GM23248 (cell line): Measurements from ENCODE around the gene CLIC6.

Experiments used
- EZH2 ChIP-seq: fragments of 200-600 bp; sonication (generic); IDR thresholded peaks from 2 replicates; pipeline ENCODE4 v1.6.1; 2018; ENCODE audit warnings: antibody characterized with exemption, mild to moderate bottlenecking; ENCODE audit not compliant: insufficient read depth, poor library complexity, severe bottlenecking
- EZH2phosphoT487 ChIP-seq: fragments of 200-600 bp; sonication (generic); IDR thresholded peaks from 2 replicates; pipeline ENCODE4 v1.6.1; 2018; ENCODE audit warnings: antibody characterized with exemption, moderate library complexity, mild to moderate bottlenecking, low read depth; ENCODE audit not compliant: insufficient read depth

DNA sequence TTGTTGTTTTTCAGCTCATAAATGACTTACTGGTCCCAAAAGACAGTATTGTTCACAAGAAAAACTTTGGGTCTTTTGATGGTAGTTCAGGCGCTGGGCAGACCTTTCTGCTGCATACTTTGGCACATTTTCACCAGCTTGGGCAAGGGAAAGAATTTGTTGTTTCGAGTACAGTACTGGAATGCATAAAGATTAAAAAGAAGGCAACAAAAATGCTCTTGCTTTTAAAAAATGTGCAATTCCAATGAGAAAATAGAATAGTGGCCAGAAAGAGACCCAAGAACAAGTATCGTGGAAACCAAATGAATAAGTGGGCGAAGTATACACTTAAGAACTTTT lies 56.0 kb downstream of the CLIC6 start:
- TF ChIP-seq EZH2 (no peak), EZH2phosphoT487 (no peak)
